C4-2B (cell line): Measurements from ENCODE around the gene VCAM1.

Source experiments
- CTCF ChIP-seq: fragments of 450-650 bp; conservative IDR thresholded peaks from 2 replicates; pipeline ENCODE4 v1.5.1; 2017; ENCODE audit warnings: mild to moderate bottlenecking
- ZFX ChIP-seq: fragments of 450-650 bp; IDR thresholded peaks from 2 replicates; pipeline ENCODE4 v1.6.1; 2017

- TF ChIP-seq CTCF (no peak), ZFX (no peak)
Observed at GRCh38 chr1:100703052-100703451, 16.5 kb upstream of the VCAM1 start.
